ENCODE data around the gene SLC9C2. TPM values are rescaled to one million over a fixed set of nuclear protein-coding genes. Genes with fewer than 3 reads are reported as not detected.

SLC9C2 gene
- total RNA-seq, 1 experiment from 2014 or later = not detected

- DNase-seq (ENCODE audit: low spot score) (no peak), ATAC-seq (no peak)
- H3K9me3 Mint-ChIP-seq = no peaks in the 10 kb centered on the region
- H3K27me3 Mint-ChIP-seq (ENCODE audit: low read depth) = no peaks in the 10 kb centered on the region
- ChIA-PET CTCF (no interaction called here), POLR2A (no interaction called here)
- TF ChIP-seq PREB (CRISPR knock-in tag; IDR thresholded peaks at IDR 0.05; ENCODE audit: borderline replicate concordance) (no peak), ATF2 (CRISPR knock-in tag; IDR thresholded peaks at IDR 0.05; ENCODE audit: borderline replicate concordance, low read depth) (no peak), TEAD1 (CRISPR knock-in tag; IDR thresholded peaks at IDR 0.05) (no peak), FOXP1 (CRISPR knock-in tag; IDR thresholded peaks at IDR 0.05; ENCODE audit: borderline replicate concordance) (no peak), ZBTB21 (CRISPR knock-in tag; IDR thresholded peaks at IDR 0.05; ENCODE audit: borderline replicate concordance) (no peak), MYBL2 (CRISPR knock-in tag; IDR thresholded peaks at IDR 0.05) (no peak), NFATC4 (CRISPR knock-in tag; IDR thresholded peaks at IDR 0.05) (no peak), NFE2L1 (CRISPR knock-in tag; IDR thresholded peaks at IDR 0.05) (no peak), MLX (CRISPR knock-in tag; IDR thresholded peaks at IDR 0.05) (no peak), HMGA2 (CRISPR knock-in tag; IDR thresholded peaks at IDR 0.05) (no peak), ATF6 (CRISPR knock-in tag; IDR thresholded peaks at IDR 0.05) (no peak), TCF7 (CRISPR knock-in tag; IDR thresholded peaks at IDR 0.05; ENCODE audit: low read depth) (no peak), JUN (CRISPR knock-in tag; IDR thresholded peaks at IDR 0.05) (no peak), ZNF425 (CRISPR knock-in tag; conservative IDR thresholded peaks at IDR 0.05) (no peak), OVOL2 (CRISPR knock-in tag; IDR thresholded peaks at IDR 0.05; ENCODE audit: borderline replicate concordance) (no peak), ZSCAN18 (CRISPR knock-in tag; IDR thresholded peaks at IDR 0.05) (no peak), AFF4 (CRISPR knock-in tag; IDR thresholded peaks at IDR 0.05; ENCODE audit: borderline replicate concordance) (no peak), TEAD4 (CRISPR knock-in tag; IDR thresholded peaks at IDR 0.05) (no peak)
- no peak overlapping the region for H3K4me3 Mint-ChIP-seq
- H3K36me3 Mint-ChIP-seq = peaks cover 95% of the 10 kb centered on the region
- H3K27ac Mint-ChIP-seq = no peak overlapping the region
- H3K4me1 Mint-ChIP-seq = peaks cover 24% of the 10 kb centered on the region
These were observed 120.2 kb downstream of the SLC9C2 start for GRCh38 chr1:173482683-173483082.
